K562 (cell line): ENCODE measurements around the gene GIPR.

Source experiments
- CHD2 ChIP-seq: IDR thresholded peaks from 2 replicates; pipeline ENCODE4 v1.6.1; 2011; ENCODE audit warnings: low read depth, low read length
- EZH2 ChIP-seq: IDR thresholded peaks from 2 replicates; pipeline ENCODE4 v1.6.1; 2012; ENCODE audit warnings: low read depth, mild to moderate bottlenecking, inconsistent platforms, low read length, borderline replicate concordance
- PTBP1 ChIP-seq: fragments of 200-400 bp; formaldehyde crosslinking; IDR thresholded peaks from 2 replicates; pipeline ENCODE4 v1.6.1; 2017; ENCODE audit warnings: low read depth, low read length
- YY1 ChIP-seq, 3 experiments: IDR thresholded peaks; 2 replicates each; pipeline ENCODE4 v1.6.1; 2011; ENCODE audit warnings: low read length in 2 of 3, mild to moderate bottlenecking in 2 of 3, moderate library complexity in 2 of 3, borderline replicate concordance in 1 of 3, control low read depth in 1 of 3, low read depth in 1 of 3; ENCODE audit not compliant: insufficient read depth in 3 of 3, insufficient replicate concordance in 2 of 3, control insufficient read depth in 1 of 3, insufficient read length in 1 of 3; ENCODE audit errors: extremely low read depth in 1 of 3
- ZNF316 ChIP-seq: fragments of 450-650 bp; IDR thresholded peaks from 2 replicates; pipeline ENCODE4 v1.6.1; 2016
- ZNF354B ChIP-seq: fragments of 250-450 bp; sonication (Bioruptor Pico); IDR thresholded peaks from 2 replicates; pipeline ENCODE4 v1.4.0; 2020
- TF ChIP-seq, protein P1 (sequence below): fragments of 250-450 bp; sonication (Bioruptor Pico); IDR thresholded peaks from 2 replicates; pipeline ENCODE4 v1.8.0; 2021; ENCODE audit warnings: borderline replicate concordance, mild to moderate bottlenecking, moderate library complexity; ENCODE audit not compliant: poor library complexity, severe bottlenecking

DNA sequence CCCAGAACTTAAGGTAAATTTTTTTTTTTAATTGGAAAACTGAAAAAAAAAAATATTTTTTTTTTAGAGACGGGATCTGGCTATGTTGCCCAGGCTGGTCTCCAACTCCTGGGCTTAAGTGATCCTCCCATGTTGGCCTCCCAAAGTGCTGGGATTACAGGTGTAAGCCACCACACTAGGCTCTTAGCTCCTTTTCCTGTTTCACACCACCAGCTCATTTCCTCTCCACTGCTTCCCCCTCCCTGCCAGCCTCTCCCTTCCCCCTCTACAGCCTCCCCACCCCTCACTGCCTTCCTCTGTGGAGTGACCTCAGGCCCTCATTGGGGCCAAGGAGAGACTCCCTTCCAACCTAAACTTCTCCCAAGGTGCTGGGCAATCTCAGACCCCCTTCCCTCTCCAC is 4.2 kb upstream of the GIPR start:
- TF ChIP-seq, protein P1, sequence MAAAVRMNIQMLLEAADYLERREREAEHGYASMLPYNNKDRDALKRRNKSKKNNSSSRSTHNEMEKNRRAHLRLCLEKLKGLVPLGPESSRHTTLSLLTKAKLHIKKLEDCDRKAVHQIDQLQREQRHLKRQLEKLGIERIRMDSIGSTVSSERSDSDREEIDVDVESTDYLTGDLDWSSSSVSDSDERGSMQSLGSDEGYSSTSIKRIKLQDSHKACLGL (CRISPR knock-in tag) = no peak
- TF ChIP-seq PTBP1 = no peak
- TF ChIP-seq ZNF354B (CRISPR knock-in tag) = no peak
- TF ChIP-seq CHD2 = no peak
- TF ChIP-seq YY1 (IDR thresholded peaks at IDR 0.05; ENCODE audit: borderline replicate concordance in 1 of 3, control insufficient read depth in 1 of 3, extremely low read depth in 1 of 3, insufficient read depth in 3 of 3, insufficient read length in 1 of 3, insufficient replicate concordance in 2 of 3, low read depth in 1 of 3, low read length in 2 of 3) = no peak
- TF ChIP-seq EZH2 = no peak
- TF ChIP-seq ZNF316 = no peak
